ENCODE measurements around the gene ENSA.

GRCh38 chr1:150582371-150582770 is 47.0 kb downstream of the ENSA start:
- TF ChIP-seq CTCF (IDR thresholded peaks at IDR 0.05) (no peak), POLR2A (IDR thresholded peaks at IDR 0.05) (no peak)
